Adrenal gland (tissue), 12 donors: ENCODE data around the gene JARID2. TPM values are rescaled to one million over a fixed set of nuclear protein-coding genes. Genes with fewer than 3 reads are reported as not detected.

Experiments used
- DNase-seq, 7 donors: peaks; one replicate each; pipeline ENCODE4 v3.0.0-alpha.2; 2019 to 2020
- H3K27ac ChIP-seq, 5 donors: fragments of 200-600 bp; sonication (generic) in 4 of 5; 1 replicate in 3 of 5; 2 replicates in 2 of 5; pipeline versions ENCODE4 v1.5.1 to v1.8.0; 2016 to 2020; ENCODE audit warnings: mild to moderate bottlenecking in 1 of 5
- H3K27me3 ChIP-seq: fragments of 200-600 bp; 2 replicates; pipeline ENCODE4 v1.8.0; 2021
- H3K36me3 ChIP-seq, 2 donors: fragments of 200-600 bp; replicated peaks in 1 of 2; 1 replicate in 1 of 2; 2 replicates in 1 of 2; pipeline versions ENCODE4 v1.5.1 to v1.8.0; 2018 to 2022
- H3K4me1 ChIP-seq, 2 donors: fragments of 200-600 bp; replicated peaks in 1 of 2; 1 replicate in 1 of 2; 2 replicates in 1 of 2; pipeline versions ENCODE4 v1.5.1 to v1.8.0; 2018 to 2021
- H3K4me3 ChIP-seq, 4 donors: fragments of 200-600 bp; sonication (generic) in 3 of 4; one replicate each; pipeline ENCODE4 v1.5.1; 2016 to 2018
- H3K9me3 ChIP-seq, 3 donors: fragments of 200-600 bp; sonication (generic) in 1 of 3; replicated peaks in 1 of 3; 1 replicate in 2 of 3; 2 replicates in 1 of 3; pipeline versions ENCODE4 v1.5.1 to v1.8.0; 2016 to 2021
- CTCF ChIP-seq, 6 experiments: fragments of 450-650 bp in 4 of 6; fragments of 200-600 bp in 2 of 6; sonication (generic) in 1 of 6; IDR thresholded peaks; 1 replicate in 5 of 6; 2 replicates in 1 of 6; pipeline versions ENCODE4 v1.5.1 to v1.8.0; 2016 to 2021; ENCODE audit warnings: antibody characterized with exemption in 6 of 6, mild to moderate bottlenecking in 2 of 6, moderate library complexity in 1 of 6
- POLR2A ChIP-seq, 2 donors: fragments of 450-650 bp; IDR thresholded peaks; one replicate each; pipeline ENCODE4 v1.6.1; 2017; ENCODE audit warnings: antibody characterized with exemption in 2 of 2, mild to moderate bottlenecking in 2 of 2, moderate library complexity in 1 of 2
- WGBS, 4 donors: extraction: QIAGEN DNeasy Blood & Tissue Kit in 2 of 4; methylation state at CpG; one replicate each; pipeline versions ENCODE4 v1.1.5 to v1.1.7; 2013 to 2017; 5-methylcytosine and 5-hydroxymethylcytosine counted together
- intact Hi-C, 2 donors: fragments of 100-400 bp; cut with DNase I; formaldehyde crosslinking; loops; one replicate each; pipeline versions ENCODE4 v1.14.1 to v1.15.0; 2022 to 2023
- polyA plus RNA-seq, 3 donors: library from polyadenylated mRNA; stranded (reverse); fragments of 200-250 nt in 2 of 3; fragments of 350-450 nt in 1 of 3; fragmentation: Illumina TruSeq in 1 of 3; extraction: RNeasy Lipid Tissue Mini Kit (QIAGEN cat#74804) in 1 of 3; gene quantifications; one replicate each; pipeline ENCODE4 v1.2.3, GENCODE V29; 2013 to 2014
- total RNA-seq, 9 donors: library from RNA; depleted of rRNA in 4 of 9; stranded (reverse); fragments of >200 nt in 4 of 9; fragments of 120-200 nt in 1 of 9; fragmentation: NEBNext Ultra II Directional in 1 of 9; extraction: Animal tissue kit (Norgen Biotek cat#: 25700) in 1 of 9; gene quantifications; one replicate each; pipeline versions ENCODE4 v1.1.0 to v1.2.4, GENCODE V29; 2013 to 2023
- donor health status: healthy with polysubstance abuse.
- donor health status: Bipolar disorder and iron deficiency.
- donor health status: DM: yes; HTN: yes; CAD: no.
- donor health status: DM: no; HTN: no; CAD: no.
- donor health status: DM: no; HTN: no; CAD: no.
- donor health status: DM: yes; HTN: yes; CAD: no.

JARID2 gene
- total and polyA plus RNA-seq, 12 donors, result 3.0 to 13.6 (median 8.2) TPM

- no peak for TF ChIP-seq CTCF (IDR thresholded peaks at IDR 0.05)
- TF ChIP-seq POLR2A (IDR thresholded peaks at IDR 0.05), result no peak
- WGBS, 4 donors, result 93 to 95% (median 95%) methylated on average over 8 of the region's 8 CpGs
- H3K4me1 ChIP-seq, result peaks cover 0 to 44% of the 10 kb centered on the region in 2 donors
- H3K27ac ChIP-seq, result no peak overlapping the region
- no peaks in the 10 kb centered on the region for H3K9me3 ChIP-seq
- DNase-seq, result peak in 1 of 7 donors; percentile 34
- no peaks in the 10 kb centered on the region for H3K36me3 ChIP-seq
- intact Hi-C loops, result no loop called here
- H3K4me3 ChIP-seq, result no peak overlapping the region
- no peaks in the 10 kb centered on the region for H3K27me3 ChIP-seq
These were observed 35.1 kb downstream of the JARID2 start for GRCh38 chr6:15280961-15281360.

GRCh38 chr6:15282334-15282733 lies 36.5 kb downstream of the JARID2 start:
- Histone ChIP-seq H3K27ac (peak overlapping the region in 1 of 5 donors; percentile 57), H3K4me1 (peaks cover 0 to 31% of the 10 kb centered on the region in 2 donors), H3K36me3 (no peaks in the 10 kb centered on the region), H3K4me3 (no peak overlapping the region), H3K9me3 (no peaks in the 10 kb centered on the region), H3K27me3 (no peaks in the 10 kb centered on the region)
- DNase-seq, result no peak
- TF ChIP-seq POLR2A (IDR thresholded peaks at IDR 0.05) (no peak), CTCF (IDR thresholded peaks at IDR 0.05) (no peak)
- intact Hi-C loops, result no loop called here
- WGBS, 4 donors, result 86 to 93% (median 91%) methylated on average over 4 of the region's 4 CpGs

GRCh38 chr6:15283986-15284361 lies 38.1 kb downstream of the JARID2 start:
- Histone ChIP-seq H3K27me3 (no peaks in the 10 kb centered on the region), H3K9me3 (no peaks in the 10 kb centered on the region), H3K4me1 (peaks cover 0 to 24% of the 10 kb centered on the region in 2 donors), H3K4me3 (no peak overlapping the region), H3K27ac (no peak overlapping the region), H3K36me3 (no peaks in the 10 kb centered on the region)
- no peak for DNase-seq
- intact Hi-C loops, result no loop called here
- 80 to 88% (median 87%) methylated on average over 3 of the region's 3 CpGs for WGBS, 4 donors
- TF ChIP-seq POLR2A (IDR thresholded peaks at IDR 0.05), result no peak

GRCh38 chr6:15284743-15285142 lies 38.9 kb downstream of the JARID2 start:
- no peak overlapping the region for H3K4me3 ChIP-seq
- peaks cover 4 to 22% of the 10 kb centered on the region in 2 donors for H3K4me1 ChIP-seq
- H3K9me3 ChIP-seq, result no peaks in the 10 kb centered on the region
- H3K27me3 ChIP-seq, result no peaks in the 10 kb centered on the region
- intact Hi-C loops, result no loop called here
- no peaks in the 10 kb centered on the region for H3K36me3 ChIP-seq
- TF ChIP-seq POLR2A (IDR thresholded peaks at IDR 0.05) (no peak), CTCF (IDR thresholded peaks at IDR 0.05) (no peak)
- WGBS, 4 donors, result 92 to 100% (median 93%) methylated on average over 1 of the region's 1 CpG
- peak in 1 of 7 donors; percentile 46 for DNase-seq
- H3K27ac ChIP-seq, result no peak overlapping the region

GRCh38 chr6:15285682-15286294 lies 39.9 kb downstream of the JARID2 start:
- WGBS, 4 donors, result 87 to 92% (median 90%) methylated on average over 3 of the region's 3 CpGs
- no peaks in the 10 kb centered on the region for H3K36me3 ChIP-seq
- H3K4me1 ChIP-seq, result peaks cover 10 to 21% of the 10 kb centered on the region in 2 donors
- peak in 1 of 7 donors; percentile 38 for DNase-seq
- H3K9me3 ChIP-seq, result no peaks in the 10 kb centered on the region
- no peaks in the 10 kb centered on the region for H3K27me3 ChIP-seq
- H3K27ac ChIP-seq, result no peak overlapping the region
- intact Hi-C loops, result no loop called here
- TF ChIP-seq CTCF (IDR thresholded peaks at IDR 0.05) (no peak), POLR2A (IDR thresholded peaks at IDR 0.05) (no peak)
- no peak overlapping the region for H3K4me3 ChIP-seq
